GM21717 (cell line): ENCODE data around the gene ELK1.

ENCODE experiments used
- ATAC-seq: cut with Tn5 transposase; IDR thresholded peaks from one replicate; pipeline ENCODE4 v1.9.1; 2021; ENCODE audit warnings: mild to moderate bottlenecking, moderate library complexity; ENCODE audit not compliant: unreplicated experiment

The ELK1 gene

DNA sequence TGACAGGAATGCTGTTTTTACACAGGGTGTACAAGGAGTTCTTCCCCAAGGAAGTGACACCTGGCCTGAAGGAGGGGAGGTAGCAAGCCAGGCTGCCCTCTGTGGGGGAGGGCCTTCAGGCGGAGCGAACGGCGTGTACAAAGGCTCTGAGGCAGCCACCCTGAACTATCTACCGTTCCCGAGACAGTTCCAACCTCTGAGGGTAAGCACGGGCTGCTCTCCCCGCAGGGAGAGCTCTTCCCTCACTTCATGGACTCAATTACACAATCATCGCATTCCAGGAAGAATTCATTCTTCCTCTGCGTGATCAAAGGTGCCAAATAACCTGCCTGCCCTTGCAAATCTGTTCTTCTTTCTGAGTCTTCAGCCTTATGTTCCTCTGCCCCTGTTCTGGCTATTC, 4.8 kb downstream of the ELK1 start:
- ATAC-seq = no peak

DNA sequence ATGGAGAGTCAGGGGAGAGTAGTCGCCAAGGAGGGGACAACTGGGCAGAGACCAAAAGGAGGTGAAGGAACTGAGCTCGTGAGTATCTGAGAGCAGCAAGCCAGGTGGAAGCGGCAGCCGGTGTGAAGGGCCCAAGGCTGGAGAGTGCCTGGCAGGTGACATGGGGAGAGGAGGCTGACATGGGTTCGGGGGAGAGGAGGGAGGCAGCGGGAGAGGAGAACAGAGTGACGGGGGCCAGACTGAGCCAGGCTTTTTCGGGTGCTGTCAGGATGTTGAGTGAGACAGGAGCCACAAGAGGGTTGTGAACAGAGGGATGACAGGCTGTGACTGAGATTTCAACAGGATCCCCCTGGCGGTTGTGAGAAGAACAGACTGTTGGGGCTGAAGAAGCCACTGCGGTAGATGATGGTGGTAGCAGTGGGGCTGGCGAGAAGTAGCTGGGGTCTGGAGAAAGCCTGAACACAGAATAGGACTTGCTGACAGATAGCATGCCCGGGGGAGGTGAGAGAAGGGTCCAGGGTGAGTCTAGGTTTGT, 5.7 kb downstream of the ELK1 start:
- ATAC-seq = no peak

DNA sequence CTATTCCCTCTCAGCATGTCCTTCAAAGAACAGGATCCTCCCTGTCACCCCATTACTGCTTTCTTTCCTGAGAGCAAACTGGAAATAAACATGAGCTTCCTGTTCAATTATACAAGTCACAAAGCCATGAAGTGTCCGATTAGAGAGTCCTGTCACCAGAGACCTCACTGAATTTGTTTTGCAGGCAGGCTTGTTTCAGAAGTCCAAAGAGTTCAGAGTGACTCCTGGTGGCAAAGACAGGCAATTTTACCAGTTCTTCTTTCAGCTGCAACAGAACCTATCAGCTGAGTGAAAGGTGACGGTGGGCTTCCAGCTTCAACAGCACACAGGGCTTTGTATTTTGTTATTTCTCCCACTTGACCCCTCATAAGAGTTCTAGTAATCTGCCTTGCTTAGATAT, 6.4 kb downstream of the ELK1 start:
- no peak for ATAC-seq

DNA sequence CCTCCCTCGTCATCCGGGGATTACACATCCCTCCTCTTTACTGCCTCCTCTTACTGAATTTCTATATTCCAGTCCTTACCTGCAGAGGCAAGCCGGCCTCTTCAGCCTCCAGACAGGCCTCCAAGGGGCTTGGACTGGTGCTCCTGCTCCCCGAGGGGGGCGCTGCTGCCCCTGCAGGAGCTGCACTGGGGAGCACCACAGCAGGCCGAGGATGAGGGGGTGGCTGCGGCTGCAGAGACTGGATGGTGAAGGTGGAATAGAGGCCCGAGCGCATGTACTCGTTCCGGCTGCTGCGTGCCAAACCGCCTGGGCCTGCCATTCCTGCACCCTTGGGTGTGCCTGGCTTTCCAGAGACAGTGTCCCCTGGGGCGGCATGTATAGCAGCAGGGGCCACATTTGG, 11.5 kb downstream of the ELK1 start:
- no peak for ATAC-seq

DNA sequence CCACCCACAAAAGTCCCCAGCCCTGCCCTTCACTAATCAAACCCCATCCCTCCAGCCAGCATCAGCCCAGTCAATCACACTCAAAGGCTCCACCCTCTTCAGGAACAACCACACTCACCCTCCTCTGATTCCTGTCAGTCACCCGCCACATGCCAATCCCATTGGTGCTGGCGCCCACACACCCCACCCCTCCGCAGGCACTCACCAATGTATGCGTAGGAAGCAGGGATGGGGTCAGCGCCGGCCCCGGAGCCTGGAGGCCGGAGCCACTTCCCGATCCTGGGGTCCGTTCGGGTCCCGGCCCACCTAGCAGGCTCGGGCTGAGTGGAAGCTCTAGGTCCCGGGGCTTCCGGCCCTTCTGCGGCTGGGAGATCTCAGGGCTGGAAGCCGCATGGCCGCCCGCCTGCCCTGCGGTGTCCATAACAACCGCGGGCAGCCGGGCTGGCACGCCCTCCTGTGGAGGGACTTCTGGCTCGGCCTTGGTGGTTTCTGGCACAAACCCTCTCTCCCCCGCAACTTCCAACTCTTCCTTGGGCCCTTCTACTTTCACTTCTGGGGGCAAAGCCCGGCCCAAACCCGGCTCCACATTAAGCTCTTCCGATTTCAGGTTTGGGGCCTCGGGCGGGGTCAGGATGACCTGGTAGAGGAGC, 12.7 kb downstream of the ELK1 start:
- ATAC-seq = no peak

DNA sequence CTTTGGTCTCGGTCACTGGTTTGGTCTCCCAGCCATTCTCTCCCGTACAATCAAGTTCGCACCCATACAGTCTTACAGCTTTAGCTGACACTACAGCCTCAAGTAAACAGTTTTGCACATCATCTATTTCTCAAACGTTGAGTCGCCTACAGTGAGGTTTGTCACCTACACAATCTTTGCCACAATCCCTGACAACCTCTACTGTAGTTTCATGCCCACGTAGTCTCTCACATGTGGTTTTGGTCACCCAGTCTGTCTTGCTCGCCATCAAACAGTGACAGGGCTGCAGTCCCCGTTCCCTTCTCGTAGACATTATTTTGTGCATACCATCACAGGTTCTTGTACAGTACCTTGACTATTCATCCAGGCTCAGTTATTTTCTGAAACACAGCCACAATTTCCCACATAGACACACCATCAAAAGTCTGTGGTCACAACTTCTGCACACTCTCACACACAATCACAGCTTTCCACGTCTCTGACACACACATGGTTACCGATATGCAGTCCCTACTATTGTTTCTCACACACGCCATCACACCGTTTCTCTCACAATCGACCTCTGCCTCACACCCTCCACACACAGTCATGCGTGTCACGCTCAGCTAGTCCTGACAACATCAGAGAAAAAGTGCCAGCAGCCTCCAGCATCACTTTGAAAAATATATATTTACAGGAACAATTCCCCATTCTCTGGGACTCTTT, 15.3 kb downstream of the ELK1 start:
- no peak for ATAC-seq

DNA sequence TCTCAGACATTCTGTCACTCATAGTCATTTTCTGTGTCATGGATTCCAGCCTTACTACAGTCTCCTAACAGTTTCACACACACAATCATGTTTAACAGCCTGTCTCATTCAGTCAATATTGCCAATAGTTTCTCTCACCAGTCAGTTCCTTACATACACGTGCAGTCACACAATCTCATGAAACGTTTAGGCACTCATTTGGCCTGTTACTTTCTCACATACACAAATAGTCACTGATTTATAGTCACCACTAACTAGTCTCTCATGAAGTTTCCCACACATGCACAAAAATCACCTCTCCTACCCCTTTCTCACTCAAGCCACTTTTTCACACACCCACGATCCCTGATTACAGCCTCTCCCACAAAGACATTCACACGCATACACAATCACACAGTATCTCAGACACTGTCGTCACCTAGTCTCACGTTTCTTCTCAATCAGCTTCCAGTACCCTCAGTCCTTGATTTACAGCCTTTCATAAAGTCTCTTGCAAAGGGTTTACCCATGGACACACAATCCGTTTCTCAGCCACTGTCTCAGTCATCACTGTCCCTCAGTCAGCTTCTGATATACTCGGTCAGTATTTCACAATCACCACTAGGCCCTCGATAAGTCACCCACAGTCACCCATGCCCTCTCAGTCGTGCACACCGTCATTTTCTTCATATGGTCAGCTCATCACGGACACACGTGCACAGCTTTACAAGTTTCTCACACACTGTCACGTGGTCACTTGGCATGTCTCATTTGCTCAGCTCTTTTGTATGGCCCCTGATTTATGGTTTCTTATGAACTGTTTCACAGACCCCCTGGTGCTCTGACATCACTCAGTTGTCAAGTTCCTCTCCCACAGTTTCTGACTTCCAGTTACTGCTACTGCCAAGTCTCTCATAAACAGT, 16.4 kb downstream of the ELK1 start:
- ATAC-seq = no peak

DNA sequence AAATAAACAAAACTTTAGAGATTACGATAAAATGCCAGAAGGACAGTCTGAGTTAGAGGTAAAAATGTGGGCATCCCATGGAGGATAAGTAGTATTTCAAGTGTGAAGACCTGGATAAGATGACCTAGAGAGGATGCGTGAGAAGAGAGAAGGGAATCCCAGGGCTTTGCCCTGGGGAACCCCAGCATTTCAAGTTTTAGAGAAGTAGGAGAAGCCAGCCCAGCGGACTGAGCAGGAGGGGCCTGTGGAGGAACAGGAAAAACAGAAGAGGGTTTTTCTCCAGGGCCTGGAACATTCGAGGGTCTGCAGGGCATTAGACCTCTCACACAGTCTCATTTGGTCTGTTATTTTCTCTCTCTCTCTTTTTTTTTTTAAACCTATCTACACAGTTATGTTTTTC, 17.7 kb downstream of the ELK1 start:
- no peak for ATAC-seq

DNA sequence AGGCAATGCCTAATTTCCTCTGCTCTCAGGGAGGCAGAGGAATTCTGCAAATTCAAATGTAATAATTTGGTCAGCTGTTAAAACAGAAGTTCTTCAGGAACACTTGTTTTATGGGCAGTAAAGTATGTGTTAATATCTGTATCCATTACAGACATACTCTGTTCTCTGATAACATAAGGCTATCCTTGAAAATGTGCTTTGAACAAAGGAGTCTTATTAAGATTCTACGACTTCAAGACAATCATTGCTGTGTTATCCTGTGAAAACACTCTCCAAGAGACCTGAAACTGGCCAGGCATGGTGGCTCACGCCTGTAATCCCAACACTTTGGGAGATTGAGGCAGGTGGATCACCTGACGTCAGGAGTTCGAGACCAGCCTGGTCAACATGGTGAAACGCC, 18.7 kb downstream of the ELK1 start:
- no peak for ATAC-seq

DNA sequence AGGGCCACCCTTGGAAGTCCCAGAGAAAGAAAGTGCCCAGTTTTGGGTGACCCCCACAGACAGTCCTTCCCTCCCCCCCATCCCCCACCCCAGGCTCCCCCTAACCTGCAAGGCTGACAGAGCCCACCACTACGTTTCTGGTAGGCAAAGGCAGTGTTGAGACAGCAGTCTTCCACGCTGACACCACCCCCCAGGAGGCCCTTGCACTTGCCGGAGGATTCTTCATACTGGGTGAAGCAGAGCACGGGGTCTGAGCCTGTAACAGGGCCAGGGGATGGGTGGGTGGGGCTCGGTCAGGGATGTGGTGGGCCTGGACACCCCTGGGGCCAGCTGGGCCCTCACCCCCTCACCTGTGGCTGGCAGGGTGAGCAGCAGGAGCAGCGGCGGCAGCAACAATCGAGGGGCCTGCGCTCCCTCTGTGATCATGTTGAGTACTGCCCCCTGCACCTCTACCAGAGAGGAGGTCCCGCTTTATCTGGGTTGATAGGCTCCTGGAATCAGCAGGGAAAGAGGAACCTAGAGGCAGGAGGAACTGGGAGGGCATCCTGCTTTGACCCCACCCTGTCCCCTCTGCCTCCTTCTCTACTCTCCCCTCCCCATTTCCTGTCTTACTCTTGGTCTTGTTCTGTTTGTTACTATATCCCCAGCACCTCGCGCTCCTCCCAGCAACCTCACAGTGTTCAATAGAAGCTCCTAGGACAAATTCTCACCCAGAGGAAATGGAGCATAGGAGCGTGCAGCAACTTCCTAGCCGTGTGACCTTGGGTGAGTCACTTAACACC, 20.8 kb downstream of the ELK1 start, which contains the start of gene CFP:
TSS of gene CFP (minus strand) at position 512 of the 782 bp plus-strand sequence. CDS start at position 426, 86 bp downstream.
- ATAC-seq = no peak

DNA sequence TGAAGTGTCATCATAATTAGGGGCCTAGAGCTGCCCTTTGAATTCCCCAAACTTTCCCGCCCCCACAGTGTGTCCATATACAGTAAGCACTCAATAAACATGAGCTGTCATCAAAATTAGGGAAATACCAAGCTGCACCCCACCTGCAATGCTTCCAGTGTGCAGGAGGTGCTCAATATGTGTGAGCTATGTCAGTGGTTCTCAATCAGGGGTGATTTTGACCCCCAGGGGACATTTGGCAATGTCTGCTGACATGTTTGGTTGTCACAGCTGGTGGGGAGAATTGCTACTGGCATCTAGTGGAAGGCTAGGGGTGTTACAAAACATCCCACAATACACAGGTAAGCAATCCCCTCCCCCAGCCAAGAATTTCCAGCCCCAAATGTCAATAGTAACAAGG, 21.4 kb downstream of the ELK1 start:
- ATAC-seq = no peak

DNA sequence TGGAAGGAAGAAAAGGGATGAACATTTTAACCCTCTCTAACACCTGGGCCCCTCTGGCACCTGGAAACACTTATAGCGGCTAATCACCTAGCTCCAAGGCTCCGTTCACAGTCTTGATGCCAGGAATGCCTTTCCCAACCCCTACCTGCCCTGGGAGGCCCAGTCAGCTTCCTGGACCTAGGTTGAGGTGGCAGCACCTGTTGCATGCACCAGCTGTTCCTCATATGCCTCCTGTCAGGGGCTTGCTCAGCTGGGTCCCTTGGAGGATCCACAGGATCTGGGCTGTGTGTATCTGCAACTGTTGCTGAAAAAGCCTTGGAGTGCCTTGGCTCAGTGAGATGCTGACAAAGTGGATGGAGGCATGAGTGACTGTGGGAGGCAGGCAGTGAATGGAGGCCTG, 25.0 kb downstream of the ELK1 start:
- no peak for ATAC-seq

DNA sequence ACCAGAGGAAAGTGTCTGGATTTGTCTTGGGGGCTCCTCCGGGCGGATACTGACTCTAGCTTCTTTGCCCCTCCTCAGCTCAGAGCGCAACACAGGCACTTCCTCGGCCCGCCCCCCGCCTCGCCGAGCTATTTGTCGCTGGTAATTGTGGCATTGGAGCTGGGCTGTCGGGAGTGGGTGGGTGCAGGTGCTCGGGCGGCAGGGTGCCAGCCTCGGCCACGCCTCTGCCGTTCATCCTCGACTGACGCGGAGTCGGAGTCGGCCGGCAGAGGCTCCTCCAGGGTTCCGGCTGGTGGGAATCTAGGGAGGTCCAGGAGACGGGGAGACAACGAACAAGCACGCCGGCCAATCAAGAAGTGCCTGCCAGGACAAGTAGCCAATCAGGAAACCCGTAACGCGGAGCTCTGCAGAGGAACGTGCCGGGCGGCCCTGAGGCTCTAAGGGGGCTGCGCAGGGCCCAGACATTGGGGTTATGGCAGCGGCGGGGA, 26.8 kb downstream of the ELK1 start:
- no peak for ATAC-seq

DNA sequence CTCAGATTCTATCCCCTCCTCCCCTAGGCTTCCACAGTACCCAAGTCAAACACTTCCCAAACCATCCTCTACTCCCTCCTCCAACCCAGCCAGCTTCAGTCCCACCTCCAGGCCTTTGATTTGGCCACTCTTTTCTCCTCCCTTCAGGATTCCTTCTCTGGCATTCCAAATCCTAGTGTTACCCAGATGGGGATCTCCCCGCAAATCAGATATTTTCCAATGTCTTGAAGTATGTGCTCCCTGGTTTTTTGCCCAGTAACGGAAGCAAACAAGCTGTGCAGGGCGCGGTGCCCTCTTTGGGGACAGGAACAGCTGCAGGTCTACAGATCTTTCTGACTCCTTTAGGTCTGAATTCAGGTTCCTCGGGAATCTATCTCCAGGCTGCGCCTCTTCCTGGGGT, 28.5 kb downstream of the ELK1 start:
- no peak for ATAC-seq

DNA sequence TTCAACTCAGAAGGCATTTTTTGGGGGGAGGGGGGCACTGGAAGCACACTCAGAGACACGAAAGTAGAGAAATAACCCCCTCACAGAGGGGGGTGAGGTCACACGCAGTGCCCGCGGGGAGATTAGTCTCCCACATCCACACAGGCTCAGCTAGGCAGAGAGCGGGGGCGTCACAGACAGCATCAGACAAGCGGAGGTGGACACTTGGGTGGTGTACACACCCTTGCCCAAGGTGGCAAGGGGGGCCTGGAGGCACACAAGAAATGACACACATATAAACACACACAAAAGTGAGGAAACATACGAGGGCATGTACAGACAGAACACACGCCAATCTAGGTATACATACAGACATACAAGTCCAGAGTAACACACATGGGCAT, 30.1 kb downstream of the ELK1 start:
- no peak for ATAC-seq

DNA sequence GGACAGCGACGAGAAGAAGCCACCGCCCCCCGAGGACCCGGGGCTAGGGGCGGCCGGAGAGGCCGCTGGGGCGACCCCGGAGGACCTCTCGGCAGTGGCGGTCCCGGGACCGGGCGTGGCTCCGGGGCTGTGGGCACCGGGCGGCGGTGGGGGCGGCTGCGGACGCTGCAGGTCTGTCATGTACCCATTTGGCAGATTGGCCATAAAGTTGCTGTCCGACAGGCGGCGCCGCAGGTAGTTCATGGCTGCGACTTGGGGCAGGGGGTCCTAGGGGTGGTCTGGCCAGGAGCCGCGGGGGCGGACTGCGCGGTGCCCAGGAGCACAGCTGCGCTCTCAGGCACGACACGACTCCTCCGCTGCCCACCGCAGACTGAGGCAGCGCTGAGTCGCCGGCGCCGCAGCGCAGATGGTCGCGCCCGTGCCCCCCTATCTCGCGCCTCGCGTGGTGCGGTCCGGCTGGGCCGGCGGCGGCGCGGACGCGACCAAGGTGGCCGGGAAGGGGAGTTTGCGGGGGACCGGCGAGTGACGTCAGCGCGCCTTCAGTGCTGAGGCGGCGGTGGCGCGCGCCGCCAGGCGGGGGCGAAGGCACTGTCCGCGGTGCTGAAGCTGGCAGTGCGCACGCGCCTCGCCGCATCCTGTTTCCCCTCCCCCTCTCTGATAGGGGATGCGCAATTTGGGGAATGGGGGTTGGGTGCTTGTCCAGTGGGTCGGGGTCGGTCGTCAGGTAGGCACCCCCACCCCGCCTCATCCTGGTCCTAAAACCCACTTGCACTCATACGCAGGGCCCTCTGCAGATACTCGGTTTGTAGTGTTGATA, 30.7 kb downstream of the ELK1 start, which contains the start of gene SYN1:
TSS of gene SYN1 (minus strand) at position 372 of the 817 bp plus-strand sequence. CDS start at position 243, 129 bp downstream.
- no peak for ATAC-seq

DNA sequence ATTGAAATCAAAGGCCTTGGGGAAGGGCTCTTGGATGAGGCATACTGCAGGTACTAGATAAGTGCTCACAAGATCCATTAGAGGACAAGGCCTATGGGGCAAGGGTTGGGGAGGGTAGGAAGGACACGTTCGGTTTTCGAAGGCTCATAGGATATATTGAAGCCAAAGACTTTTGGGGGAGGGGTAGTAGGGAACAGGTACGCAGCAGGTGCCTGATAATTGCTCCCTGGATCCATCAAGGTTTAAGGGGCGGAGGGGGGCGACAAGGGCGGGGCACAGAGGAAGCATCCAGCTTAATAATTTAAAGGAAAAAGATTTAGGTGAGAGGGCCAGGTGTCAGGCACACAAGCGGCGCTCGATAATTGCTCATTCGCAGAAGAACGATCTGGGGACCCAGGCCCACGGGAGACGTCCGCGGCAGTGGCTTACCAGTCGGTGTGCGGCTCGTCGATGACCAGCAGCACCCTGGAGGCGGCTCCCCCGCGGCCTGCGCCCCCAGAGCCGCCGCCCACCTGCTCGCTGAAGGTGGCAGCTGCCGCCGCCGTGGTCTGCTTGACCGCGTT, 31.4 kb downstream of the ELK1 start:
- ATAC-seq = no peak

DNA sequence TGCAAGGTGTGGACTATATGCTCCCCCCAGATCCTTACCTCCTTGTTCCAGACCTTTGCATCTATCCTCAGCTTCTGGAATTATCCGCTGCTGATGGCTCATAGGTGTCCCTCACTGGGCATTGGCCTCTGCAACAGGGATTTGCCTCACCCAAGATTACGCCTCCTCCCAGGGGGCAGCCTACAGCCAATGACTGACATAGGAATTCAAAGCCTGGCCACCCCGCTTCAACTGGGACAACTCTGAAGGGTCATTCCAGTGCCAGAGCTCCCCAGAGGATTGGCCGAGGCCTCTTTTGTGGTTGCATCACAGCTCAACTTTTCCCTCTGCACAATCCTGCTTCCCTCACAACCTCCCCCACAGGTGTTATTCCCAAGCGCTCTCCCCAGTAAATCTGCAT, 35.7 kb downstream of the ELK1 start:
- ATAC-seq = no peak

DNA sequence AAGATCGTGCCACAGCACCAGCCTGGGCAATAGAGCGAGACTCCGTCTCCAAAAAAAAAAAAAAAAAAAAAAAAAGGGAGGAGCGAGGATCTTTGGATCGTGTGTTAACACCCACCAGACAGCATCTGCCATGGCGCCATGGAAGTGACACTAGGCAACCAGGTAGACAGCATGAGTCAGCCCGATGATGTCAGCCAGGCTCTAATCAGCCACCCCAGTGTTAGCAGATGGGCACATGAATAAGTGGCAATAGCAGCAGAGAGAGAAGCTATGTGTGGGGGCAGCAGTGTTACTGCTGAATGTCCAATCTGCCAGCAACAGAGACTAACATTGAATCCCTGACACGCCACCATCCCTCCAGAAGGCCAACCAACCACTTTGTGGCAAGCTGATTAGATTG, 37.3 kb downstream of the ELK1 start:
- no peak for ATAC-seq
